Mammary epithelial cell (primary cell): ENCODE measurements around the gene TMEM238L.

Experiments
- CTCF ChIP-seq, 2 donors: IDR thresholded peaks in 1 of 2; conservative IDR thresholded peaks in 1 of 2; 2 replicates each; pipeline ENCODE4 v1.5.1; 2011 to 2012; ENCODE audit warnings: inconsistent platforms in 2 of 2, low read length in 2 of 2, mild to moderate bottlenecking in 2 of 2, control low read depth in 1 of 2, low read depth in 1 of 2; ENCODE audit not compliant: insufficient read depth in 1 of 2; ENCODE audit errors: extremely low read depth in 1 of 2
- EZH2 ChIP-seq: IDR thresholded peaks from 2 replicates; pipeline ENCODE4 v1.6.1; 2012; ENCODE audit warnings: low read length, inconsistent platforms, borderline replicate concordance

- TF ChIP-seq CTCF (conservative IDR thresholded peaks at IDR 0.05 in 1 of 2, IDR thresholded peaks at IDR 0.05 in 1 of 2; ENCODE audit: extremely low read depth in 1 of 2, insufficient read depth in 1 of 2, low read depth in 1 of 2, low read length in 2 of 2) (no peak), EZH2 (no peak)
Observed at GRCh38 chr17:10836145-10836544, 32.2 kb upstream of the TMEM238L start.
